HG02884 (cell line): ENCODE results near the gene PEPD.

Experiments used
- ATAC-seq: cut with Tn5 transposase; IDR thresholded peaks from one replicate; pipeline ENCODE4 v1.9.1; 2021; ENCODE audit warnings: mild to moderate bottlenecking, moderate library complexity; ENCODE audit not compliant: unreplicated experiment

PEPD gene

DNA sequence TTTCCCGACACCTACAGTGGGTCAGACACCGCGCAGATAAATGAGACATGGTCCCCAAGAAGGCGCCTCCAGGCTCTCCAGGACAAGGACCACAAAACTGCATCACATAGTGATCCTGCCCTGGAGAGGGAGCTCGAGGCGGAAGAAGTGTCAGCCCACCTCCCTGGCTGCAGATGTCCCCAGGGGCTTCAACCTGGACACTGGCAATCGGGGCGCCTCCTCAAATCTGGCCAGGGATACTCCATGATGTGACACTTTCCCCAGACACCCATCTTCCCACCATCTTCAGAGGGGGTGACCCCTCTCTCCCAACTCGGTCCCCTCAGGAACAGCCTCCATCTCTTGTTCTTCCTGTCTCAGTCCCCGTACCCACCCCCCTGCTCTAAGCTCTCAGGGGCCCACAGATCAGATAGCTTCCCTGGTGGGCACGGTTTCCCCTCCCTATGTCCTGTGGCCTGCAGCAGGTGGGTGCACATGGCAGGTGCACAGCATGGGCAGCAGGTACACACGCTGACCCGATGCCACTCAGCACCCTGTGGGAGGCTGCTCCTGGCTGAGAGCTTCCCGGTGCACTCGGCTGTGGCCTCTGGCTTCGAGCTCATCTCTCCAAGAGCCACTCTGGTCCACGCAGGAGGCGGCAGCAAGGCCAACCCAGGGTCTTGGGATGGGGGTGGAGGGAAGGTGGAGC lies 61.2 kb downstream of the PEPD start:
- no peak for ATAC-seq

- no peak for ATAC-seq
These were observed 62.1 kb downstream of the PEPD start for GRCh38 chr19:33459222-33460090.

GRCh38 chr19:33458807-33459206 lies 62.8 kb downstream of the PEPD start:
- no peak for ATAC-seq

- no peak for ATAC-seq
These were observed 63.4 kb downstream of the PEPD start for GRCh38 chr19:33458171-33458633.

- ATAC-seq, result no peak
These were observed 64.8 kb downstream of the PEPD start for GRCh38 chr19:33456845-33457220.

DNA sequence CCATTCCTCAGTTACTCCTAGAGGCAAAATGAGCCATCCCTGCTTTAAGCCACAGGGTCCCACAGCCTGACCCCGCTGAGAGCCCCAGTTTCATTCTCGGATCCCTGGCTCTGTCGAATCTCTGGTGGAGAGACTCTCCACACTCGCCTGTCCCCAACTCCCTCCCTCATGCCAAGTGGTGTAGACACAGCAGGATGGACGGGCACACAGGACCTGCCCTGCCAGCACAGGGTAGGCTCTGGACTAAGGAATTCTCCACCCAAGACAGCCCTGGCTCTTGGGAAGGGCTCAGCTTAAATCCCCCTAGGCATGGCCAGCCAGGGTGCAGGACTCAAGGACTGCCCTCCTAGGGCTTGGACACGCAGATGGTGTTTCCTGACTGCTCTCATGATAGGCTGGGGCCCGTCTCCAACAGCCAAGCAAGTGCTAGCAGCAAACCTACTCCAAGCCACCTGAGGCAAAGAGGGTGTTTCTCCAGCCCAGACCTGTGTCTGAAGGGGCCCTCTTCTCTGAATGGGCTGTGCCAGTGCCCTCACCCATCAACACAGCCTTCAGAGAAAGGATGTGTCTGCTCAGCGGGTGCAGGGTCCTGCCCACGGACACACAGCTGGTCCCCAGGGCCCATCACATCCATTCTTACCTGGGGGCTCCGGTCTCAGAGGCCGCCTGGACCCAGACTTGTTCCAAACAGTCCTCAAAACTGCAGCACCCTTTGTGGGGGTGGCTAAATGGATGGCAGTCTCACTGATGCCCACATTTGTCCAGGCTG lies 65.3 kb downstream of the PEPD start:
- ATAC-seq, result no peak

- no peak for ATAC-seq
These were observed 68.3 kb downstream of the PEPD start for GRCh38 chr19:33453265-33453664.

GRCh38 chr19:33450689-33451088 lies 70.9 kb downstream of the PEPD start:
- no peak for ATAC-seq

GRCh38 chr19:33449799-33450198 lies 71.8 kb downstream of the PEPD start:
- no peak for ATAC-seq

- no peak for ATAC-seq
These were observed 73.5 kb downstream of the PEPD start for GRCh38 chr19:33448159-33448516.

DNA sequence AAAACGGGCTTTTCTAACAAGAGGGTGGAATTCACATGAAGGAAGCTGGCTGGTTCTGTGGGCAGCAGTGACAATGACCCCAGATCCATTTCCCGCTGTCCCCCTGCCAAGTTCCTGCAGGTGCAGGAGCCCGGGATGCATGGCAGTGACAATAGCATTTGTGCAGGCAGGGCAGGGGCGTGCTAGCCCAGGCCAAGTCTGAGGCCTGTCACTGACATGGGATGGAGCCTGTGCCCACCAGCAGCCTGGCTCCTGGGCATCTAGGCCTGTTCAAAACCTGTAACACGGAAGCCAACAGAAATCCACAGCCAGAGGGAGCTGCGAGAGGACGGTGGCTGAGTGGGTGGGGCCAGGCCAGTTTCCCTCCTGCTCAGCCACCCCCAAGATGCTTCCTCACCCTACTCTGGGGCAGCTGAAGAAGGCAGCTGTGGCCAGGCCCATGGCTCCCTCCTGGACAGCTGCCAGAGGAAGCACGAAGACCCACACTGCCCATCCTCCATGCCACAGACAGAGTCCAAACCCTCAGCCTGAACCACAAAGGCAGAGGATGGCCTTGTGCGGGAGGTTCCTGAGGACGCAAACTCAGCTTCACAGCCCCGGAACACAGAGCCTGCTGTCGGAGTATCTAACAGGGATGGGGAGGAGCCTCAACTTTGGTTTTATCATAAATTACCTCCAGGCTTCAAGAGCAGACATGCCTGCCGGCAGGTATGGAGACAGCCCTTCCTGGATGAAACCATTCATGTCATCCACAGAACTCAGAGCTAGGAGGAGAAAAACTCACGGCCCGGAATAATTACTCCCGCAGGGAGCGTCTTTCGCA lies 74.0 kb downstream of the PEPD start:
- ATAC-seq, result no peak

DNA sequence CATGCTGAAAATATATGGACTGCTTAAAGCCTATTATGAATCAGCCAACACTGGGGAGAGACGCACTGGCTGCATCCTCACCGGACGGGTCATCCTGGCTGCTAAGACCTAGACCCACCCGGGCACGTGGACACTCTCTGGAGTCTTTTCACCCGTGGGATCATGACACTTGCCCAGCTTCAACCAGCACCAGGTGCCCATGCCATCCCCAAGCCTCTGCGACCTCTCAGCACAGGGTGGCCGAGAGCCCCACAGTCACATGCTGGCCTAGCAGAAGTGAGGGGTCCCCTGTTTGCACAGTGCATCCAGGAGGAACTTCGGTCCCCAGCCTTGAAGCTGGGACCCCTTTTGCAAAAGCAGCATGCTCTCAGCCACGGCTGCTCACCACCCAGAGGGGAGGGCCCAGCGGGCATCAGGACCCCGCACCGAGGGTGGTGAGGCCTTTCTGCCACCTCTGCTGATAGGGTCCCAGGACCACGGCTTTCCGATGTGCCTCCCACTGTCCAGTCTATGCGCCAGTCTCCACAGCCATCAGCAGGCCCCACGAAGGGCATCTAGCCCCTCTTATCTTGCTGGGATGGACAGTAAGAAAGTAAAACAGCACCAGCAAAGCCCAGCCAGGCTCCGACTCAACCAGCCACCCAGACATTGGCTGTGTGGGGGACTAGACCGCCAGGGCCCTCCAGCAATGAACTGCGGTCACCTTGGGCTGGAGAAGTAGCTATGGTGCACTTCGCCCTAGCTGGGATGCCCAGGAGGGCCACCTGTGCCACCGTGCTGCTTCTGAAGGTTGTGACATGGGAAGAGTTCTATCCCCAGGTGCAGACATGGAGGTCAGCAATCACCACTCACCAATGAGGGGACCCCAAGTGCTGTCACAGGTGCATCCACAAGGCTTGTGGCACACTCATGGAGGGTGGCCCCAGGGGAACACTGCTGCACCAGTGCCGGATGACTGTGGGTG lies 75.0 kb downstream of the PEPD start:
- ATAC-seq, result no peak

- no peak for ATAC-seq
These were observed 75.9 kb downstream of the PEPD start for GRCh38 chr19:33445442-33446329.

DNA sequence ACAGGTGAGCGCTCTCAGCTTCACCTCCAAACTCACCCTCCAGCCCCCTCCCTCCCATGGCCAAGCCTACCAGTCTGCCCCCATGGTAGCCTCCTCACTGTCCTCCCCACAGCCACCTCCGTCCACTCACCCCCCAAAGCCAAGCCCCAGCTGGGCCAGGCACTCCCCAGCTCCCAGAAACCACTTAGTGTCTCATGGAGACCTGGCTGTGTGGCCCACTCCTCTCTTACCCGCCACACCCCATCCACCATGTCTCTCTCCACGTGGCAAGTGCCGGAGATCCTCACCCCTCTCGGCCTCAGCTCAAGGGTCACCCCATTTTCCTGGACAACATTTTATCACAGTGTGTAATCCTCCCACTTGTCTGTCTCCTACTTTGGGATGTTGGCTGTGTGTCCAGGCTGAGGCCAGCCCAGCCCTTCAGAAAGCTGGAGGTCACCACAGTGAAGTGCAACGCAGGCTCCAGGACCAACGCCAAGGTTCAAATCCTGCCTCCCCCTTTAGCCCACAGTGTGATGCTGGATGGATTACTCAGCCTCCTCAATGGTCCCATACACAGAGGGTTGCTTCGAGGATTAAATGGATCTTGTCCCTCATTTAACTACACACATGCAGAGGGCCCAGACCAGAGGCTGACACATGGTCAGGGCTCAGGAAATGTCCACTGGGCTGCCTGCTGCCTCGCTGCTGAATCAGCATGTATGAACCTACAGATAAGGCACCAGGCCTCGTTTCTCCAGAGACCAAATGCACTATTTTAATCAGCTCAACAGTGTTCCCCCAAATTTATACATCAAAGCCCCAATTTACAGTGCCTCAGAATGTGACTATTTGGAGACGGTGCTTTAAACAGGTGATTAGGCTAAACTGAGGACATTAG lies 76.8 kb downstream of the PEPD start:
- no peak for ATAC-seq

DNA sequence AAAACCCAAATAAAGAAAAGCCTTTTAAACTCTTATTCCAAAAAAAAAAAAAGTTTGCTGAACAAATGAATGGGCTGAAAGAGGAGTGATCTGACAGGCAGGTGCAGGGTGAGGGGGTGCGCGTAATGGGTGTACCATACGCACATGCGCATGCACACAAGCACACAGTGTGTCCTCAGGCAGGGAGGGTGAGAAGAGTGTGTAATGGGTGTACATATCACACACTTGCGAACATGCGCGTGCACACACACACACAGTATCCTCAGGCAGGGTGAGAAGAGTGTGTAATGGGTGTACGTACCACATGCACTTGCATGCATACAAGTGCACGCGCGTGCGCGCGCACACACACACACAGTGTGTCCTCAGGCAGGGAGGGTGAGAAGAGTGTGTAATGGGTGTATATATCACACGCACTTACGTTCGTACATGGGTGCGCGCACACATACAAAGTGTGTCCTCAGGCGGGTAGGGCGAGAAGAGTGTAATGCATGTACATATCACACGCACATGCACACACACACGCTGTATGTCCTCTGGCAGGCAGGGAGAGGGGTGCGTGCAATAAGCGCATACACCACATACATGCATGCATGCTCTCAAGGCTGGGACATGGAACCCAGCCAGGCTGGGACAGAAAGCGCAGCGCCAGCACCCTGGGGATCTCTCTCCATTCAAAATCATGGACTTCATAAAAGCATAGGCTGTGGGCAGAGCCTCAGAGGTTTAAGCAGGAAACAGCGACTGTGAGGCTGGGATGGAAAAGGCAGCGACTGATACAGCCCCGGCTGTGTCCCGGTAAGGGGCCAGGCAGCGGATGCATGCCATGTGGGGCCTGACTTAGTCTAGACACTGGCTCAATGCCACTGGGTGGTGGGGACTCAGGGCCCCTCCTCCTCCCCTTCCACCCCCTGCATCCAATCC lies 77.7 kb downstream of the PEPD start:
- ATAC-seq, result no peak

DNA sequence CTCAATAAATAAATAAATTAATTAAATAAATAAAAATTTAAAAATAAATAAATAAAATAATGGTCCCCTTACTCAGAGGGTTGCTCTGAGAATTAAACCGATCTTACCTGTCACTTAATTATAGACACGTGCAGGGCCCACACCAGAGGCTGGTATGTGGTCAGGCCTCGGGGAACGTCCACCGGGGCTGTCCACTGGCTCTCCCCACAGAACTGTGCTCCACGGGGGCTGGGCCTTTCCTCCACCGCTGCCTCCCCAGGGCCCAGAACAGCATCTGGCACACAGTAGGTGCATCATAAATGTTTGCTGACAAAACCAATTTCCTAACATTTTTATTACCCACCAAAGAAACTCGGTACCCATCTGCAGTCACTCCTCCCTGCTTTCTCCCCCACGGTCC lies 78.9 kb downstream of the PEPD start:
- ATAC-seq, result no peak

GRCh38 chr19:33441828-33442227 lies 79.8 kb downstream of the PEPD start:
- ATAC-seq, result no peak
